ENCODE results near the gene TOP3B. TPM values are rescaled to one million over a fixed set of nuclear protein-coding genes. Genes with fewer than 3 reads are reported as not detected.

TOP3B gene
- total RNA-seq, 2 experiments from 2014 or later, result 82.6 to 98.7 TPM

DNA sequence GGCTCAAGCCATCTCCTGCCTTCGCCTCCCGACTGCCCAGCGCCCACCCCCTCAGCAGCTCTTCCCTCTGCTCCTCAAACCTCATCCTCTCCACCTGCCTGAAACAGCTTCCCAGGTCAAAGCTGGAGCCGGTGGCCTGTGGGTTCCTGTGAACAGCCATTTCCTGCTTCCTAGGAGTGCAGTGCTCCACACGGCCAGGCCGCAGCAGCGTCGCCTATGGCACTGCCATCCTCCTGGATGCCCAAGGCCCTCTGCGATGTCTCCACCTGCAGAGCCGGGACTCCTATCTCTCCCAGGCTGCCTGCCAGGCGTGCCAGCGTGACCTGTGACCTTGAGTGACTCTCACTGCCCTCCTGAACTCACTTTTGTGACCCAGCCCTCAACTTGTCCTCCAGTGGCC, 54.5 kb downstream of the TOP3B start:
- POLR2A ChIA-PET, result interaction anchor here (1.2 kb wide), 1 partner anchor 15 kb away, joined by 3 read pairs; no protein-coding TSS in a partner anchor
- Histone ChIP-seq H3K4me1 (ENCODE audit: insufficient read depth, low read length, poor library complexity, severe bottlenecking) (no peaks in the 10 kb centered on the region), H3K79me2 (ENCODE audit: insufficient read depth, low read depth, low read length) (no peaks in the 10 kb centered on the region), H3K9me2 (ENCODE audit: insufficient read depth, low read length) (no peaks in the 10 kb centered on the region), H3K36me3 (ENCODE audit: insufficient read depth, low read length) (peaks cover 25% of the 10 kb centered on the region; the same call in 1 of the 2 replicates), H3K27ac (ENCODE audit: low read depth, low read length, poor library complexity, severe bottlenecking) (no peak overlapping the region), H3K4me3 (ENCODE audit: low read depth, low read length, poor library complexity, severe bottlenecking) (no peak overlapping the region), H2AFZ (ENCODE audit: low read length) (no peak overlapping the region), H3K9me3 (ENCODE audit: low read length) (no peaks in the 10 kb centered on the region), H4K20me1 (ENCODE audit: insufficient read depth, low read length) (no peaks in the 10 kb centered on the region), H3K4me2 (ENCODE audit: low read length) (no peak overlapping the region)
- CTCF ChIA-PET (ENCODE audit: unreplicated experiment), result no interaction called here
- BruUV-seq (replicated peaks), result no TSS peak
- TF ChIP-seq EZH2phosphoT487 (IDR thresholded peaks at IDR 0.05; ENCODE audit: borderline replicate concordance, low read depth, low read length), result no peak
- TF ChIP-seq, protein P1, sequence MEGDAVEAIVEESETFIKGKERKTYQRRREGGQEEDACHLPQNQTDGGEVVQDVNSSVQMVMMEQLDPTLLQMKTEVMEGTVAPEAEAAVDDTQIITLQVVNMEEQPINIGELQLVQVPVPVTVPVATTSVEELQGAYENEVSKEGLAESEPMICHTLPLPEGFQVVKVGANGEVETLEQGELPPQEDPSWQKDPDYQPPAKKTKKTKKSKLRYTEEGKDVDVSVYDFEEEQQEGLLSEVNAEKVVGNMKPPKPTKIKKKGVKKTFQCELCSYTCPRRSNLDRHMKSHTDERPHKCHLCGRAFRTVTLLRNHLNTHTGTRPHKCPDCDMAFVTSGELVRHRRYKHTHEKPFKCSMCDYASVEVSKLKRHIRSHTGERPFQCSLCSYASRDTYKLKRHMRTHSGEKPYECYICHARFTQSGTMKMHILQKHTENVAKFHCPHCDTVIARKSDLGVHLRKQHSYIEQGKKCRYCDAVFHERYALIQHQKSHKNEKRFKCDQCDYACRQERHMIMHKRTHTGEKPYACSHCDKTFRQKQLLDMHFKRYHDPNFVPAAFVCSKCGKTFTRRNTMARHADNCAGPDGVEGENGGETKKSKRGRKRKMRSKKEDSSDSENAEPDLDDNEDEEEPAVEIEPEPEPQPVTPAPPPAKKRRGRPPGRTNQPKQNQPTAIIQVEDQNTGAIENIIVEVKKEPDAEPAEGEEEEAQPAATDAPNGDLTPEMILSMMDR (conservative IDR thresholded peaks at IDR 0.05; ENCODE audit: low read length), result no peak
- DNase-seq (ENCODE audit: low spot score), result no peak
- intact Hi-C loops (cut with micrococcal nuclease; ENCODE audit: unreplicated experiment), result no loop called here

DNA sequence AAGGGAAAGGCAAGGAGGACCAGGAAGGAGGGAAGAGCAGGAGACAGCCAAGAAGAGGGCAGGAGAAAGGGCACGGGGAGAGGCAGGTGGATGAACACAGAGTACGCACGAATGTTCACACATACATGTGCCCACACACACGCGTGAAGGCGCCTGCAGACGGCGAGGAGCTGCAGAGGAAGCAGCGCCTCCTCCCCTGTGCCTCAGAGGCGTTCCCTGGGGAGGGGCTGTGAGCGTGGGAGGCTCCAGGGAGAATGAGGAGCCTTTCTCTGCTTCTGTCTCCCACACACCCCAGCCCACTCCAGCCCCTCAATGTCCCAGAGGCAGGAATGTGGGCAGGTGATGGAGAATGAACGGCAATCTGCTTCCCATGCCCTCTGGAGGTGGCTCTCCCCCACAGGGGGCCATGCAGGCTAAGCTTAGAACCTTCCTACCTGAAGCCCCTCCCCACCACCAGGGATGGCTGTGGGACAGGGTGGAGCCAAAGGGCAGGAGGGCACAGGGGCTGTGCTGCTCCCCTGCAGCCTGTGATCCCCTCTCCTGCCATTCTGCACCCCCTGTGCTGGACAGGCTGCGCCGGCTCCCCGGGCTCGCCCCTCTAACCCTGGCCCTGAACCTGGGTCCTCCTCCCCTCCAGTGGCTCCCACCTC, 55.3 kb downstream of the TOP3B start:
- POLR2A ChIA-PET, result no interaction called here
- Histone ChIP-seq H3K4me1 (ENCODE audit: insufficient read depth, low read length, poor library complexity, severe bottlenecking) (no peaks in the 10 kb centered on the region), H3K4me3 (ENCODE audit: low read depth, low read length, poor library complexity, severe bottlenecking) (no peak overlapping the region), H3K79me2 (ENCODE audit: insufficient read depth, low read depth, low read length) (no peaks in the 10 kb centered on the region), H3K36me3 (ENCODE audit: insufficient read depth, low read length) (peaks cover 17% of the 10 kb centered on the region; the same call in 1 of the 2 replicates), H3K27ac (ENCODE audit: low read depth, low read length, poor library complexity, severe bottlenecking) (no peak overlapping the region), H2AFZ (ENCODE audit: low read length) (no peak overlapping the region), H3K9me2 (ENCODE audit: insufficient read depth, low read length) (no peaks in the 10 kb centered on the region), H3K4me2 (ENCODE audit: low read length) (no peak overlapping the region), H3K9me3 (ENCODE audit: low read length) (no peaks in the 10 kb centered on the region), H4K20me1 (ENCODE audit: insufficient read depth, low read length) (no peaks in the 10 kb centered on the region)
- no peak for DNase-seq (ENCODE audit: low spot score)
- no TSS peak for BruUV-seq (replicated peaks)
- CTCF ChIA-PET (ENCODE audit: unreplicated experiment), result no interaction called here
- TF ChIP-seq, protein P1 (conservative IDR thresholded peaks at IDR 0.05; ENCODE audit: low read length), result no peak
- no peak for TF ChIP-seq EZH2phosphoT487 (IDR thresholded peaks at IDR 0.05; ENCODE audit: borderline replicate concordance, low read depth, low read length)
- intact Hi-C loops (cut with micrococcal nuclease; ENCODE audit: unreplicated experiment), result no loop called here

DNA sequence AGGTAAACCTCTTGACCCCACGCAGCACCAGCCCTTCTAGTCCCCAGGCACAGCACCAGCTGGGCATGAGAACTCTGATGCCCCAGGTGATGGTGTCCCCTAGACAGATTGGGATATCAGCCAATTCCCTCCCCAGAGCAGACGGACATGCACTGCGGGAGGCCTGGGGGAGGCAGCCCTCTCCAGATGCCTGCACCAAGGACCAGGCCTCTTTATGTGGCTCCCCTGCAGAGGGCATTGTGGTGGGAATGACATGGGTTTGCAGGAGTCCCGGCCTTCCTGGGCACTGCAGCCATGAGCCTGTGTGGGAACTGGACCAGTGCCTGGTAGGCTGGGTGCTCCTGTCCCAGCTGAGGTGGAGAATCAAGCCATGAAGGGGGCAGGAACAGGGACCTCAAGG, 55.9 kb downstream of the TOP3B start:
- intact Hi-C loops (cut with micrococcal nuclease; ENCODE audit: unreplicated experiment), result no loop called here
- ChIA-PET CTCF (ENCODE audit: unreplicated experiment) (no interaction called here), POLR2A (no interaction called here)
- DNase-seq (ENCODE audit: low spot score), result no peak
- Histone ChIP-seq H2AFZ (ENCODE audit: low read length) (no peak overlapping the region), H4K20me1 (ENCODE audit: insufficient read depth, low read length) (no peaks in the 10 kb centered on the region), H3K9me3 (ENCODE audit: low read length) (no peaks in the 10 kb centered on the region), H3K9me2 (ENCODE audit: insufficient read depth, low read length) (no peaks in the 10 kb centered on the region), H3K79me2 (ENCODE audit: insufficient read depth, low read depth, low read length) (no peaks in the 10 kb centered on the region), H3K4me2 (ENCODE audit: low read length) (no peak overlapping the region), H3K27ac (ENCODE audit: low read depth, low read length, poor library complexity, severe bottlenecking) (no peak overlapping the region), H3K4me3 (ENCODE audit: low read depth, low read length, poor library complexity, severe bottlenecking) (no peak overlapping the region), H3K36me3 (ENCODE audit: insufficient read depth, low read length) (peaks cover 15% of the 10 kb centered on the region; the same call in 1 of the 2 replicates), H3K4me1 (ENCODE audit: insufficient read depth, low read length, poor library complexity, severe bottlenecking) (no peaks in the 10 kb centered on the region)
- no TSS peak for BruUV-seq (replicated peaks)
- TF ChIP-seq EZH2phosphoT487 (IDR thresholded peaks at IDR 0.05; ENCODE audit: borderline replicate concordance, low read depth, low read length), result no peak
- TF ChIP-seq, protein P1 (conservative IDR thresholded peaks at IDR 0.05; ENCODE audit: low read length), result no peak
